K562 (cell line): ENCODE results near the gene ARID3B. TPM values are rescaled to one million over a fixed set of nuclear protein-coding genes. Genes with fewer than 3 reads are reported as not detected.
A peak's percentile ranks its signal among the peaks of the same experiment; 100 is the strongest.

ENCODE experiments used
- CBFA2T2 ChIP-seq: fragments of 450-650 bp; conservative IDR thresholded peaks from 2 replicates; pipeline ENCODE4 v1.6.1; 2017; ENCODE audit warnings: mild to moderate bottlenecking
- DMBX1 ChIP-seq: fragments of 250-450 bp; sonication (Bioruptor Pico); IDR thresholded peaks from 2 replicates; pipeline ENCODE4 v1.8.0; 2022; ENCODE audit warnings: inconsistent platforms, mild to moderate bottlenecking, moderate library complexity, borderline replicate concordance
- FOXK2 ChIP-seq, 2 experiments: fragments of 450-650 bp; IDR thresholded peaks in 1 of 2; conservative IDR thresholded peaks in 1 of 2; 2 replicates each; pipeline ENCODE4 v1.6.1; 2016; ENCODE audit warnings: low read depth in 2 of 2, mild to moderate bottlenecking in 1 of 2
- HMGN3 ChIP-seq: IDR thresholded peaks from 2 replicates; pipeline ENCODE4 v1.6.1; 2011; ENCODE audit warnings: borderline replicate concordance, low read depth, mild to moderate bottlenecking, mixed read lengths, low read length; ENCODE audit not compliant: insufficient read length; ENCODE audit errors: extremely low read depth
- KLF13 ChIP-seq: fragments of 450-650 bp; IDR thresholded peaks from 2 replicates; pipeline ENCODE4 v1.6.1; 2016; ENCODE audit warnings: missing genetic modification characterization, low read depth, mild to moderate bottlenecking, missing compliant biosample characterization, moderate library complexity, borderline replicate concordance
- L3MBTL2 ChIP-seq: fragments of 450-650 bp; IDR thresholded peaks from 2 replicates; pipeline ENCODE4 v1.6.1; 2016; ENCODE audit warnings: mild to moderate bottlenecking, moderate library complexity
- RAD51 ChIP-seq: fragments of 450-650 bp; IDR thresholded peaks from 2 replicates; pipeline ENCODE4 v1.7.1; 2016; ENCODE audit warnings: low read depth, mild to moderate bottlenecking, borderline replicate concordance
- RBM39 ChIP-seq: fragments of 200-400 bp; formaldehyde crosslinking; optimal IDR thresholded peaks from 2 replicates; pipeline ENCODE3; 2018; ENCODE audit warnings: low read depth, low read length
- RUNX1 ChIP-seq: sonication (generic); IDR thresholded peaks from 2 replicates; pipeline ENCODE4 v1.6.1; 2016; ENCODE audit warnings: antibody characterized with exemption, low read depth
- ZNF12 ChIP-seq: sonication (generic); formaldehyde crosslinking; IDR thresholded peaks from 2 replicates; pipeline ENCODE4 v1.4.0; 2020; ENCODE audit warnings: mild to moderate bottlenecking, missing genetic modification reagents
- ZNF282 ChIP-seq: sonication (generic); formaldehyde crosslinking; IDR thresholded peaks from 2 replicates; pipeline ENCODE4 v1.8.1; 2023; ENCODE audit warnings: missing genetic modification reagents
- polyA plus RNA-seq, 8 experiments: library from polyadenylated mRNA; depleted of rRNA in 4 of 8; stranded (reverse) in 5 of 8; unstranded in 3 of 8; fragments of >200 nt; fragmentation: Nextera tagmentation in 2 of 8; fragmentation: Illumina TruSeq in 1 of 8; extraction: Ambion mirVana in 2 of 8; extraction: Trizol in 1 of 8; gene quantifications; 2 replicates each; pipeline versions ENCODE4 v1.2.1 to v1.2.3, GENCODE V29; 2011 to 2014; ENCODE audit warnings: inconsistent platforms in 1 of 8, missing spikeins in 1 of 8
- total RNA-seq, 7 experiments: library from RNA; depleted of rRNA in 6 of 7; stranded (reverse); fragments of >200 nt in 6 of 7; fragmentation: Illumina TruSeq in 2 of 7; extraction: Trizol in 2 of 7; gene quantifications; 2 replicates each; pipeline versions ENCODE4 v1.2.1 to v1.2.3, GENCODE V29; 2011 to 2021; ENCODE audit warnings: low replicate concordance in 1 of 7
- TF ChIP-seq, protein P1 (sequence below): fragments of 450-650 bp; formaldehyde crosslinking; IDR thresholded peaks from 2 replicates; pipeline ENCODE4 v1.4.0; 2020; ENCODE audit warnings: mild to moderate bottlenecking, moderate library complexity
- TF ChIP-seq, protein P2 (sequence below): fragments of 450-650 bp; IDR thresholded peaks from 2 replicates; pipeline ENCODE4 v1.7.0; 2016; ENCODE audit warnings: borderline replicate concordance

ARID3B gene
- total and polyA plus RNA-seq, 9 of the 15 experiments (the other 6 are each of a cell fraction or from before 2014, with no cell fraction given), result 0.32 to 15.1 (median 7.1) TPM

DNA sequence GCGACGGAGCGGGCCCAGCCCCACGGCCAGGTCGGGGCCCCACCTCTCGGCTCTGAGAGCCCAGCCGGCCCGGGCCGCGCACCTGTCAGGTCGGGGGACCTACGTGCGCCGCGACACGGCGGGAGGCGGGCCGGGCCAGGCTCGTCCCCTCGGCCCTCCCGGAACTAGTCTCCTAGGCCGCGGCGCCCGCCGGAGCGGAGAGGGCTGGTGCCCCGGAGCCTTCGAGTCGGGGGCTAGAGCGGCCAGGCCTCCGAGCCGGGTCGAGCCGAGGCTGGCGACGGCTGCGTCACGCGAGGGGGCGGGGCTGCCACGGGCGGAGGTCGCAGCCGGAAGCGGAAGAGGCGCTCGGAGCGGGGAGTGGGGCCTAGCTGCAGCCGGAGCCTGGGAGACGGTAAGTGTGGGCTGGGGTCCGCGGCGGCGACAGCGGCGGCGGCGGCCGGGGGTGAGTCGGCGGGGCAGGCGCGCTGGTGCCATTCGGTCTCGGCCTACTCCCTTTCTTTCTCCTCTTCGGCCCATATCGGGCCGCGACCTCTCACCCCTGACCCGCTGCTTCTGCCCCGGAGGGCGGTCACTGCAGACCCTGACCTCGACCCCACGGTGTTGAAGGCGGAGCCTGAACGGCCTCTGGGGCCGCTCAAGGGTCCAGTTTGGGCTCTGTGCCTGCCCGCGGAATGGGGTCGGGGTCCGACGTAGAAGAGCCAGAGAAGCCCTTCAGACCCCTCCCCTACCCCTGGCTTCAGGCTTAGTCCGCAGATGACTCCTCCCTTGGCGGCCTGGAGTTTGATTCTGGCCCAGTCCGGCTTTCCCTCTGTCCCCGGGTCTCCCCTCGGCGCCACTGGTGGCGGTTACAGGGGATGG lies 74.7 kb downstream of the ARID3B start, which contains the start of gene CLK3 (continued):
- TF ChIP-seq, protein P1, sequence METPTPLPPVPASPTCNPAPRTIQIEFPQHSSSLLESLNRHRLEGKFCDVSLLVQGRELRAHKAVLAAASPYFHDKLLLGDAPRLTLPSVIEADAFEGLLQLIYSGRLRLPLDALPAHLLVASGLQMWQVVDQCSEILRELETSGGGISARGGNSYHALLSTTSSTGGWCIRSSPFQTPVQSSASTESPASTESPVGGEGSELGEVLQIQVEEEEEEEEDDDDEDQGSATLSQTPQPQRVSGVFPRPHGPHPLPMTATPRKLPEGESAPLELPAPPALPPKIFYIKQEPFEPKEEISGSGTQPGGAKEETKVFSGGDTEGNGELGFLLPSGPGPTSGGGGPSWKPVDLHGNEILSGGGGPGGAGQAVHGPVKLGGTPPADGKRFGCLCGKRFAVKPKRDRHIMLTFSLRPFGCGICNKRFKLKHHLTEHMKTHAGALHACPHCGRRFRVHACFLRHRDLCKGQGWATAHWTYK (CRISPR knock-in tag), result no peak
- TF ChIP-seq RAD51 (no peak), ZNF282 (CRISPR knock-in tag) (0 out of 2 replicates have a peak, but pooled peaks have one; percentile 13), ZNF12 (CRISPR knock-in tag) (peak; percentile 30; the same call in 1 of the 2 replicates), RBM39 (no peak), DMBX1 (CRISPR knock-in tag) (no peak), KLF13 (peak; percentile 92; the same call in 1 of the 2 replicates), FOXK2 (conservative IDR thresholded peaks at IDR 0.05 in 1 of 2, IDR thresholded peaks at IDR 0.05 in 1 of 2; ENCODE audit: low read depth in 2 of 2) (no peak), L3MBTL2 (peak; percentile 52), RUNX1 (0 out of 2 replicates have a peak, but pooled peaks have one; percentile 12), CBFA2T2 (no peak), HMGN3 (peak; percentile 55)
- TF ChIP-seq, protein P2, sequence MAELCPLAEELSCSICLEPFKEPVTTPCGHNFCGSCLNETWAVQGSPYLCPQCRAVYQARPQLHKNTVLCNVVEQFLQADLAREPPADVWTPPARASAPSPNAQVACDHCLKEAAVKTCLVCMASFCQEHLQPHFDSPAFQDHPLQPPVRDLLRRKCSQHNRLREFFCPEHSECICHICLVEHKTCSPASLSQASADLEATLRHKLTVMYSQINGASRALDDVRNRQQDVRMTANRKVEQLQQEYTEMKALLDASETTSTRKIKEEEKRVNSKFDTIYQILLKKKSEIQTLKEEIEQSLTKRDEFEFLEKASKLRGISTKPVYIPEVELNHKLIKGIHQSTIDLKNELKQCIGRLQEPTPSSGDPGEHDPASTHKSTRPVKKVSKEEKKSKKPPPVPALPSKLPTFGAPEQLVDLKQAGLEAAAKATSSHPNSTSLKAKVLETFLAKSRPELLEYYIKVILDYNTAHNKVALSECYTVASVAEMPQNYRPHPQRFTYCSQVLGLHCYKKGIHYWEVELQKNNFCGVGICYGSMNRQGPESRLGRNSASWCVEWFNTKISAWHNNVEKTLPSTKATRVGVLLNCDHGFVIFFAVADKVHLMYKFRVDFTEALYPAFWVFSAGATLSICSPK, result no peak
